SK-N-SH treated with all-trans-retinoic acid at 6 μM for 48 hours (cell line): ENCODE measurements around the gene RERE.
"Not testable (repeated sequence)": the region's sequence is repeated elsewhere in the genome, so short reads cannot be mapped to it uniquely, and the experiment has no call there.

Experiments
- ATAC-seq: fragments of 200-7000 bp; cut with Tn5 transposase; 3 replicates; pipeline ENCODE4 v1.9.1; 2020; ENCODE audit warnings: mild to moderate bottlenecking, moderate library complexity
- ARNTL ChIP-seq: fragments of 450-650 bp; formaldehyde crosslinking; IDR thresholded peaks from 2 replicates; pipeline ENCODE4 v1.5.0; 2020; ENCODE audit warnings: low read depth, mild to moderate bottlenecking, moderate library complexity, borderline replicate concordance
- BACH2 ChIP-seq: fragments of 250-450 bp; sonication (Bioruptor Pico); IDR thresholded peaks from 2 replicates; pipeline ENCODE4 v1.9.0; 2021; ENCODE audit warnings: mild to moderate bottlenecking, borderline replicate concordance
- CREB5 ChIP-seq: fragments of 250-450 bp; sonication (Bioruptor Pico); IDR thresholded peaks from 2 replicates; pipeline ENCODE4 v1.5.1; 2020; ENCODE audit warnings: low read depth, mild to moderate bottlenecking, moderate library complexity
- CSDC2 ChIP-seq: fragments of 250-450 bp; sonication (Bioruptor Pico); IDR thresholded peaks from 2 replicates; pipeline ENCODE4 v1.5.0; 2020; ENCODE audit warnings: mild to moderate bottlenecking, moderate library complexity
- CSRNP3 ChIP-seq: fragments of 250-450 bp; sonication (Bioruptor Pico); IDR thresholded peaks from 2 replicates; pipeline ENCODE4 v1.5.1; 2021; ENCODE audit warnings: mild to moderate bottlenecking, moderate library complexity
- ESRRG ChIP-seq: fragments of 250-450 bp; sonication (Bioruptor Pico); IDR thresholded peaks from 2 replicates; pipeline ENCODE4 v1.6.1; 2021; ENCODE audit warnings: mild to moderate bottlenecking
- GLIS3 ChIP-seq: fragments of 250-450 bp; sonication (Bioruptor Pico); IDR thresholded peaks from 2 replicates; pipeline ENCODE4 v1.5.0; 2020; ENCODE audit warnings: mild to moderate bottlenecking, moderate library complexity
- ISL1 ChIP-seq: fragments of 250-450 bp; sonication (Bioruptor Pico); IDR thresholded peaks from 2 replicates; pipeline ENCODE4 v2.1.2; 2022; ENCODE audit warnings: mild to moderate bottlenecking, moderate library complexity
- OSR1 ChIP-seq: fragments of 250-450 bp; sonication (Bioruptor Pico); IDR thresholded peaks from 2 replicates; pipeline ENCODE4 v1.8.0; 2022; ENCODE audit warnings: moderate library complexity, mild to moderate bottlenecking, inconsistent platforms
- PATZ1 ChIP-seq: fragments of 250-450 bp; sonication (Bioruptor Pico); IDR thresholded peaks from 2 replicates; pipeline ENCODE4 v1.8.0; 2020; ENCODE audit warnings: mild to moderate bottlenecking, moderate library complexity, borderline replicate concordance
- POU6F1 ChIP-seq: fragments of 250-450 bp; sonication (Bioruptor Pico); IDR thresholded peaks from 2 replicates; pipeline ENCODE4 v1.8.0; 2021; ENCODE audit warnings: low read depth, mild to moderate bottlenecking, moderate library complexity, borderline replicate concordance
- PPARA ChIP-seq: fragments of 250-450 bp; sonication (Bioruptor Pico); IDR thresholded peaks from 2 replicates; pipeline ENCODE4 v1.5.0; 2020; ENCODE audit warnings: mild to moderate bottlenecking, borderline replicate concordance
- RARB ChIP-seq: fragments of 250-450 bp; sonication (Bioruptor Pico); IDR thresholded peaks from 2 replicates; pipeline ENCODE4 v1.8.0; 2021; ENCODE audit warnings: mild to moderate bottlenecking, moderate library complexity
- SNAI2 ChIP-seq: fragments of 250-450 bp; sonication (Bioruptor Pico); IDR thresholded peaks from 2 replicates; pipeline ENCODE4 v1.5.0; 2020; ENCODE audit warnings: mild to moderate bottlenecking, moderate library complexity
- TCF4 ChIP-seq: fragments of 250-450 bp; sonication (Bioruptor Pico); IDR thresholded peaks from 2 replicates; pipeline ENCODE4 v1.8.0; 2021; ENCODE audit warnings: mild to moderate bottlenecking, moderate library complexity, borderline replicate concordance
- TOX ChIP-seq: fragments of 250-450 bp; sonication (Bioruptor Pico); IDR thresholded peaks from 2 replicates; pipeline ENCODE4 v1.8.0; 2021; ENCODE audit warnings: mild to moderate bottlenecking, moderate library complexity, borderline replicate concordance
- ZC3H10 ChIP-seq: fragments of 250-450 bp; sonication (Bioruptor Pico); IDR thresholded peaks from 2 replicates; pipeline ENCODE4 v1.5.1; 2021; ENCODE audit warnings: mild to moderate bottlenecking, moderate library complexity
- ZFP3 ChIP-seq: fragments of 250-450 bp; sonication (Bioruptor Pico); IDR thresholded peaks from 2 replicates; pipeline ENCODE4 v1.5.0; 2020; ENCODE audit warnings: mild to moderate bottlenecking, moderate library complexity
- ZFP30 ChIP-seq: fragments of 450-650 bp; formaldehyde crosslinking; IDR thresholded peaks from 2 replicates; pipeline ENCODE4 v1.5.0; 2022; ENCODE audit warnings: mild to moderate bottlenecking, moderate library complexity
- ZNF565 ChIP-seq: fragments of 450-650 bp; formaldehyde crosslinking; conservative IDR thresholded peaks from 2 replicates; pipeline ENCODE4 v1.5.0; 2020; ENCODE audit warnings: low read depth, mild to moderate bottlenecking, moderate library complexity
- ZNF8 ChIP-seq: fragments of 450-650 bp; formaldehyde crosslinking; IDR thresholded peaks from 2 replicates; pipeline ENCODE4 v1.5.0; 2020; ENCODE audit warnings: mild to moderate bottlenecking, moderate library complexity

The RERE gene

GRCh38 chr1:8821084-8821483 lies 3.6 kb upstream of the RERE start:
- no peak for TF ChIP-seq PPARA (CRISPR knock-in tag)
- TF ChIP-seq RARB, result no peak
- no peak for TF ChIP-seq ZNF8
- TF ChIP-seq BACH2 (CRISPR knock-in tag), result no peak
- TF ChIP-seq POU6F1 (CRISPR knock-in tag), result no peak
- no peak for TF ChIP-seq GLIS3 (CRISPR knock-in tag)
- no peak for ATAC-seq

GRCh38 chr1:8818789-8819188 lies 1.3 kb upstream of the RERE start:
- not testable (repeated sequence) for ATAC-seq

GRCh38 chr1:8818325-8818775 lies 910 bp upstream of the RERE start:
- ATAC-seq, result no peak
- TF ChIP-seq RARB (no peak), ZFP3 (CRISPR knock-in tag) (no peak), ESRRG (CRISPR knock-in tag) (no peak), BACH2 (CRISPR knock-in tag) (no peak), ZC3H10 (no peak), SNAI2 (CRISPR knock-in tag) (no peak), PATZ1 (CRISPR knock-in tag) (no peak), ZNF565 (no peak), TOX (CRISPR knock-in tag) (no peak), OSR1 (no peak), CSRNP3 (CRISPR knock-in tag) (no peak), ARNTL (no peak)
- TF ChIP-seq, all 23 proteins: peak for 0

- TF ChIP-seq TCF4 (no peak), BACH2 (CRISPR knock-in tag) (no peak), ARNTL (no peak), RARB (no peak), ZC3H10 (no peak), ZFP3 (CRISPR knock-in tag) (no peak), CREB5 (CRISPR knock-in tag) (no peak), PPARA (CRISPR knock-in tag) (no peak), TOX (CRISPR knock-in tag) (no peak), ZNF565 (no peak), OSR1 (no peak), PATZ1 (CRISPR knock-in tag) (no peak), ZFP30 (CRISPR knock-in tag) (no peak), CSRNP3 (CRISPR knock-in tag) (no peak), ISL1 (CRISPR knock-in tag) (no peak), GLIS3 (CRISPR knock-in tag) (no peak), CSDC2 (CRISPR knock-in tag) (no peak), ZNF8 (no peak)
- ATAC-seq, result peak; percentile 26
Measured at GRCh38 chr1:8816831-8817411, 519 bp downstream of the RERE start.
